ENCODE results near the gene RPUSD3. TPM values are rescaled to one million over a fixed set of nuclear protein-coding genes. Genes with fewer than 3 reads are reported as not detected.
A peak's percentile ranks its signal among the peaks of the same experiment; 100 is the strongest.

Gene RPUSD3
- total and polyA plus RNA-seq, 9 of the 15 experiments (the other 6 are each of a cell fraction or from before 2014, with no cell fraction given) = 13.8 to 99.0 (median 59.3) TPM

DNA sequence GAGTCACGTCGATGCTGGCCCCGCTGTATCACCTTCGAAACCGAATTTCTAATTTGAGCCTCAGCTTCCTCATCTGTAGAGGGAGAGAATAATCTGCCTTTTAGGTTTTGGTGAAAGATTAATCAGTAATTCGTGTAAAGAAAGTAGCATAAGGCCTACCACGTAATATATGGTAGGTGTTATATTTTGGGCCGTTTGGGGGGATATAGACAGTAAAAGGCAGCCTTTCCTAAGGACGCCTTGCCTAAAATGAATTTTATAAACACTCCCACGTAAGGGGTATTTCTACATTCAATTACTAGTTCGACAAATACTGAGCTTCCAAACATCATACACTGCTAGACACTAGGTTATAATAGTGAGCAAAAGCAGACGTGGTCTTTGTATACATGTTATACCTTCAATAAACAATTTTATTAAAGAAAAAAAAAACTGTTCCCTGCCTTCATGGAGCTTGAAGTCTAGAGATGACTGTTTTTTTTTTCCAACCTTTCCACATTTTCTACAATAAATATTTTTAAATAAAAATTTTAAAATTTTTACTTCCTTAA lies 47.3 kb upstream of the RPUSD3 start:
- ChIA-PET CTCF (ENCODE audit: low intra/inter-chr PET ratio) (interaction anchor here (1.2 kb wide), 1 partner anchor 136 kb away, joined by 3 read pairs; no protein-coding TSS in a partner anchor), POLR2A (interaction anchor here (0.6 to 3.4 kb wide), 7 partner anchors 11 to 47 kb away, joined by 3 to 33 read pairs (median 6); partner anchors contain the start of genes CIDEC, IL17RE and RPUSD3)
- no peaks in the 10 kb centered on the region for H4K20me1 ChIP-seq (replicated peaks; ENCODE audit: control insufficient read depth, insufficient read depth, low read length)
- peak overlapping the region; percentile 98 to 100 for H3K9ac ChIP-seq (ENCODE audit: insufficient read depth in 1 of 2, low read depth in 2 of 2, low read length in 2 of 2)
- BruUV-seq (replicated peaks) = no TSS peak
- intact Hi-C loops (cut with micrococcal nuclease) = no loop called here
- FAIRE-seq (no peak), DNase-seq (ENCODE audit: extremely low read depth in 1 of 4, low spot score in 3 of 4) (no peak), ATAC-seq (no peak; the same call in 2 of the 3 replicates)
- no peaks in the 10 kb centered on the region for H3K9me3 ChIP-seq (replicated peaks; ENCODE audit: control insufficient read depth, insufficient read depth, low read depth, low read length)
- 3% methylated on average over 12 of the region's 12 CpGs for WGBS (ENCODE audit: insufficient coverage, low coverage, missing lambda C conversion rate)
- peaks cover 32% of the 10 kb centered on the region for H3K36me3 ChIP-seq (ENCODE audit: control insufficient read depth, insufficient read depth, low read length)
- H2AFZ ChIP-seq (ENCODE audit: low read depth, low read length) = peak overlapping the region; percentile 97
- H3K4me3 ChIP-seq = peak overlapping the region; percentile 76
- H3K79me2 ChIP-seq (ENCODE audit: control insufficient read depth, insufficient read depth, low read length) = peaks cover 38% of the 10 kb centered on the region
- peaks cover 16 to 17% of the 10 kb centered on the region in 2 experiments for H3K4me1 ChIP-seq (replicated peaks in 1 of 2; ENCODE audit: control insufficient read depth in 2 of 2, insufficient read depth in 2 of 2, low read length in 2 of 2)
- H3K4me2 ChIP-seq (ENCODE audit: insufficient read depth, low read length) = peak overlapping the region; percentile 91
- H3K27ac ChIP-seq (ENCODE audit: extremely low read depth, low read depth, low read length) = peak overlapping the region; percentile 98
- H3K9me1 ChIP-seq (ENCODE audit: control insufficient read depth, insufficient read depth, low read length) = peaks cover 7% of the 10 kb centered on the region
- in situ Hi-C loops (cut with MboI) = no loop called here
- H3K27me3 ChIP-seq (ENCODE audit: control insufficient read depth in 2 of 2, insufficient read depth in 2 of 2, low read length in 2 of 2) = no peaks in the 10 kb centered on the region
- TF ChIP-seq, protein P1, sequence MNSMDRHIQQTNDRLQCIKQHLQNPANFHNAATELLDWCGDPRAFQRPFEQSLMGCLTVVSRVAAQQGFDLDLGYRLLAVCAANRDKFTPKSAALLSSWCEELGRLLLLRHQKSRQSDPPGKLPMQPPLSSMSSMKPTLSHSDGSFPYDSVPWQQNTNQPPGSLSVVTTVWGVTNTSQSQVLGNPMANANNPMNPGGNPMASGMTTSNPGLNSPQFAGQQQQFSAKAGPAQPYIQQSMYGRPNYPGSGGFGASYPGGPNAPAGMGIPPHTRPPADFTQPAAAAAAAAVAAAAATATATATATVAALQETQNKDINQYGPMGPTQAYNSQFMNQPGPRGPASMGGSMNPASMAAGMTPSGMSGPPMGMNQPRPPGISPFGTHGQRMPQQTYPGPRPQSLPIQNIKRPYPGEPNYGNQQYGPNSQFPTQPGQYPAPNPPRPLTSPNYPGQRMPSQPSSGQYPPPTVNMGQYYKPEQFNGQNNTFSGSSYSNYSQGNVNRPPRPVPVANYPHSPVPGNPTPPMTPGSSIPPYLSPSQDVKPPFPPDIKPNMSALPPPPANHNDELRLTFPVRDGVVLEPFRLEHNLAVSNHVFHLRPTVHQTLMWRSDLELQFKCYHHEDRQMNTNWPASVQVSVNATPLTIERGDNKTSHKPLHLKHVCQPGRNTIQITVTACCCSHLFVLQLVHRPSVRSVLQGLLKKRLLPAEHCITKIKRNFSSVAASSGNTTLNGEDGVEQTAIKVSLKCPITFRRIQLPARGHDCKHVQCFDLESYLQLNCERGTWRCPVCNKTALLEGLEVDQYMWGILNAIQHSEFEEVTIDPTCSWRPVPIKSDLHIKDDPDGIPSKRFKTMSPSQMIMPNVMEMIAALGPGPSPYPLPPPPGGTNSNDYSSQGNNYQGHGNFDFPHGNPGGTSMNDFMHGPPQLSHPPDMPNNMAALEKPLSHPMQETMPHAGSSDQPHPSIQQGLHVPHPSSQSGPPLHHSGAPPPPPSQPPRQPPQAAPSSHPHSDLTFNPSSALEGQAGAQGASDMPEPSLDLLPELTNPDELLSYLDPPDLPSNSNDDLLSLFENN (IDR thresholded peaks at IDR 0.05; ENCODE audit: low read depth in 2 of 2, low read length in 2 of 2) = no peak
- TF ChIP-seq MCM3 (IDR thresholded peaks at IDR 0.05) (no peak), CBFA2T3 (IDR thresholded peaks at IDR 0.05) (no peak), FOXJ2 (tag; IDR thresholded peaks at IDR 0.05) (no peak), HNRNPH1 (optimal IDR thresholded peaks at IDR 0.05; ENCODE audit: low read depth, low read length) (no peak), CHD1 (IDR thresholded peaks at IDR 0.05; ENCODE audit: low read length) (peak; percentile 27), ZNF146 (CRISPR knock-in tag; IDR thresholded peaks at IDR 0.05; ENCODE audit: unreplicated experiment) (peak; percentile 1), LCOR (CRISPR knock-in tag; IDR thresholded peaks at IDR 0.05) (no peak), NFRKB (IDR thresholded peaks at IDR 0.05; ENCODE audit: low read depth) (0 out of 2 replicates have a peak, but pooled peaks have one; percentile 10), IRF2 (CRISPR knock-in tag; IDR thresholded peaks at IDR 0.05) (no peak), ZNF780A (CRISPR knock-in tag; IDR thresholded peaks at IDR 0.05) (no peak), GATAD2A (IDR thresholded peaks at IDR 0.05) (0 out of 2 replicates have a peak, but pooled peaks have one; percentile 33), POLR2A (conservative IDR thresholded peaks at IDR 0.05) (no peak)
- TF ChIP-seq, protein P2, sequence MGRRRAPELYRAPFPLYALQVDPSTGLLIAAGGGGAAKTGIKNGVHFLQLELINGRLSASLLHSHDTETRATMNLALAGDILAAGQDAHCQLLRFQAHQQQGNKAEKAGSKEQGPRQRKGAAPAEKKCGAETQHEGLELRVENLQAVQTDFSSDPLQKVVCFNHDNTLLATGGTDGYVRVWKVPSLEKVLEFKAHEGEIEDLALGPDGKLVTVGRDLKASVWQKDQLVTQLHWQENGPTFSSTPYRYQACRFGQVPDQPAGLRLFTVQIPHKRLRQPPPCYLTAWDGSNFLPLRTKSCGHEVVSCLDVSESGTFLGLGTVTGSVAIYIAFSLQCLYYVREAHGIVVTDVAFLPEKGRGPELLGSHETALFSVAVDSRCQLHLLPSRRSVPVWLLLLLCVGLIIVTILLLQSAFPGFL (CRISPR knock-in tag; IDR thresholded peaks at IDR 0.05) = no peak
- TF ChIP-seq, protein P3, sequence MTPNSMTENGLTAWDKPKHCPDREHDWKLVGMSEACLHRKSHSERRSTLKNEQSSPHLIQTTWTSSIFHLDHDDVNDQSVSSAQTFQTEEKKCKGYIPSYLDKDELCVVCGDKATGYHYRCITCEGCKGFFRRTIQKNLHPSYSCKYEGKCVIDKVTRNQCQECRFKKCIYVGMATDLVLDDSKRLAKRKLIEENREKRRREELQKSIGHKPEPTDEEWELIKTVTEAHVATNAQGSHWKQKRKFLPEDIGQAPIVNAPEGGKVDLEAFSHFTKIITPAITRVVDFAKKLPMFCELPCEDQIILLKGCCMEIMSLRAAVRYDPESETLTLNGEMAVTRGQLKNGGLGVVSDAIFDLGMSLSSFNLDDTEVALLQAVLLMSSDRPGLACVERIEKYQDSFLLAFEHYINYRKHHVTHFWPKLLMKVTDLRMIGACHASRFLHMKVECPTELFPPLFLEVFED (CRISPR knock-in tag; conservative IDR thresholded peaks at IDR 0.05) = no peak
- TF ChIP-seq, protein P4, sequence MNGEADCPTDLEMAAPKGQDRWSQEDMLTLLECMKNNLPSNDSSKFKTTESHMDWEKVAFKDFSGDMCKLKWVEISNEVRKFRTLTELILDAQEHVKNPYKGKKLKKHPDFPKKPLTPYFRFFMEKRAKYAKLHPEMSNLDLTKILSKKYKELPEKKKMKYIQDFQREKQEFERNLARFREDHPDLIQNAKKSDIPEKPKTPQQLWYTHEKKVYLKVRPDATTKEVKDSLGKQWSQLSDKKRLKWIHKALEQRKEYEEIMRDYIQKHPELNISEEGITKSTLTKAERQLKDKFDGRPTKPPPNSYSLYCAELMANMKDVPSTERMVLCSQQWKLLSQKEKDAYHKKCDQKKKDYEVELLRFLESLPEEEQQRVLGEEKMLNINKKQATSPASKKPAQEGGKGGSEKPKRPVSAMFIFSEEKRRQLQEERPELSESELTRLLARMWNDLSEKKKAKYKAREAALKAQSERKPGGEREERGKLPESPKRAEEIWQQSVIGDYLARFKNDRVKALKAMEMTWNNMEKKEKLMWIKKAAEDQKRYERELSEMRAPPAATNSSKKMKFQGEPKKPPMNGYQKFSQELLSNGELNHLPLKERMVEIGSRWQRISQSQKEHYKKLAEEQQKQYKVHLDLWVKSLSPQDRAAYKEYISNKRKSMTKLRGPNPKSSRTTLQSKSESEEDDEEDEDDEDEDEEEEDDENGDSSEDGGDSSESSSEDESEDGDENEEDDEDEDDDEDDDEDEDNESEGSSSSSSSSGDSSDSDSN (IDR thresholded peaks at IDR 0.05; ENCODE audit: borderline replicate concordance in 1 of 2, low read depth in 2 of 2, low read length in 2 of 2) = no peak

Measured in K562 (cell line).